Stimulated activated CD4-positive, alpha-beta T cell treated with anti-CD3 and anti-CD28 coated beads, Interleukin-4, amount 100 ng/mL, for 24 hours (primary cell): ENCODE measurements around the gene CINP.

ENCODE experiments used
- DNase-seq: peaks from one replicate; pipeline ENCODE4 v3.0.0-alpha.2; 2020

Gene CINP

DNA sequence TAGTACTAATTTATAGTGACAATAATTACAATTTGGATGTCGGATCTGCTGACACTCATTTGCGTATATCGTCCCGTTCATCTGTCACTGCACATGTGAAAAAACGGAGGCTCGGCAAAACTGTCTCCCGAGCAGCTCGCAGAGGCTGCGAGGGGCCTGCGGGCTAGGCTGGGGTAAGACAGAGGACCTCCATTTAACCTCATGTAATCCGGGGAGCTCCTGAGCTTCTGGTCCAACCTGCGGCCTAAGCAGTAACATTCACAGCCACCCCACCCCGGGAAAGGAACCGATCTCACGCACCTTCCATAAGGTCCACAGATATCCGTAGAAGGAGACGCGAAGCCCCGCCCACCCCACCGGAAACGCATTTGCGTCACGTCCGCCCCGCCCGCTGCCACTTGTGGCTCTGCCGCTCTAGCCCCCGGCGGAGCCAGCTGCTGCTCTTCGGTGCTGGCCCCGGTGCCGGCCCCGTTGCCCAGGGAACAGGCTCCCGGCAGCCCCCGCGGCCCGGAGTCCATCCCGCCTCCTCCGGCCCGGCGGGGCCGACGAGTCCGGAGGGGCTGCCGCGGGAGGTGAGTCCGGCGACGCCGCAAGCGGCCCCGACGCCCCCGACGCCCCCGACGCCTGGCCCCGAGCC is at the start of gene CINP, which contains the start of gene TECPR2:
Gene CINP, minus strand, starts transcription at position 346 of the 637 bp plus-strand sequence. Its CDS starts 39 bp downstream, at position 307.
Gene TECPR2, plus strand, starts transcription at position 397 of the 637 bp plus-strand sequence. CDS start 13,781 bp downstream, outside the sequence.
- DNase-seq: peak; percentile 96

DNA sequence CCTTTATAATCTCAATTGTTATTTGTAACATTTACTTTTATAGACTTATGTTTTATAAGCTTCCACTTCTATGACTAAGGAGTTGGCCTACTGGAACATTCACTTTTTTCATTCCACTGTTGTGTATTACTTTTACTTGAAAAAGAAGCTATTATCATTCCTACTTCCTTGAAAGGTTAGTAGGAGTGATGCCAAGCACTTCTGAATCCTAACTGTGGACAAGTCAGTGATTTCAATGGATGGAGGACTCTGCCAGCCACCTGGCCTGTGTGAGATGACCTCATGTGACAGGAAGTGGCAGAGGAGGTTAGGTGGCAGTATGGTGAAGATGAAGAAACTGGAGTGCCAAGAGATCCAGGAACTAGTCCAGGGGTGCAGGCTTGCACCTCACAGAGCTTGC is 46.0 kb upstream of the CINP start:
- DNase-seq: no peak

DNA sequence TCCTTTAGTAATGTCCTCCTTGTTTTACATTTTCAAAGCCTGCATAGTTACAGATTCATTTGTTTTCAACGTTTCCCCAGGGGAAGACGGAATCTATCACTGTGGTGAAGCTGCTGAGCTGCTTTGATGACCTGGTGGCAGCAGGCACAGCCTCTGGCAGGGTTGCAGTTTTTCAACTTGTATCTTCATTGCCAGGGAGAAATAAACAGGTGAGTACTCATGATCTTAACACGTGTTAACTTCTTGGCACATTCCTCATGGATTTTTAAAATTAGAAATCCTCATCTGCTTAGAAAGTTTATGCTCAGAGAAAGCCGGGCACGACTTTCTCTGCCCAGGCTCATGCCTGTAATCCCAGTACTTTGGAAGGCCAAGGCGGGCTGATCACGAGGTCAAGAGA is 44.6 kb upstream of the CINP start:
- no peak for DNase-seq

DNA sequence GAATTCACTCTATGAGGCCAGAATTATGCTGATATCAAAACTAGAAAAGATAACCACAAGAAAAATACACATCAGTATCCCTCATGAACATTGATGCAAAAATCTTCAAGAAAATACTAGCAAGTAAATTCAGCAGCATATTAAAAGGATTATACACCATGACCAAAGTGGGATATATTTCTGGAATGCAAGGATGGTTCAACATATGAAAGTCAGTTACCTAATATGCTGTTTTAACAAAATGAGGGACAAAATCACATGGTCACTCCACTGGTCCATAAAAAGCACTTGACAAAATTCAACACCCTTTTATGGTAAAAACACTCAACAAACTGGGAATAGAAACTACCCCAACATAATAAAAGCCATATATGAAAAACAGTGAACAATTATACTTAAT is 40.3 kb upstream of the CINP start:
- no peak for DNase-seq

DNA sequence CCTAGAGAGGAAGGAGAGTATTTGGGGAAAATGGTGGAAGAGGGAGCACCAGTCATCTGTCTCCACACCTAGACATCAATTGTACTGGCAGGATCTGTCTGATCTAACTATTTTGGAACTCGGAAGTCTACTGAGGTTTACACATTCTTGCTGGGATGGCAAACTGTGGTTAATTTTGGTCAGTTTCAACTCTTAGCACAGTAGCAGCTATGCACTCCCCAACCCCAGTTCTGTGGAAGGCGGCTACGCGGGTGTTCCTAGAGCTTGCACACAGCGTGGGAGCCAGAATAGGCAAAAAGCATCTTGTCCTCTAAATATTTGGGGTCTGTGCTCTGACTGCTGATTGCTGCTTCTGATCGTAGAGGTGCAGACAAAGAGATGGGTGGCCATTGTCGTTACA is 33.8 kb upstream of the CINP start:
- no peak for DNase-seq

DNA sequence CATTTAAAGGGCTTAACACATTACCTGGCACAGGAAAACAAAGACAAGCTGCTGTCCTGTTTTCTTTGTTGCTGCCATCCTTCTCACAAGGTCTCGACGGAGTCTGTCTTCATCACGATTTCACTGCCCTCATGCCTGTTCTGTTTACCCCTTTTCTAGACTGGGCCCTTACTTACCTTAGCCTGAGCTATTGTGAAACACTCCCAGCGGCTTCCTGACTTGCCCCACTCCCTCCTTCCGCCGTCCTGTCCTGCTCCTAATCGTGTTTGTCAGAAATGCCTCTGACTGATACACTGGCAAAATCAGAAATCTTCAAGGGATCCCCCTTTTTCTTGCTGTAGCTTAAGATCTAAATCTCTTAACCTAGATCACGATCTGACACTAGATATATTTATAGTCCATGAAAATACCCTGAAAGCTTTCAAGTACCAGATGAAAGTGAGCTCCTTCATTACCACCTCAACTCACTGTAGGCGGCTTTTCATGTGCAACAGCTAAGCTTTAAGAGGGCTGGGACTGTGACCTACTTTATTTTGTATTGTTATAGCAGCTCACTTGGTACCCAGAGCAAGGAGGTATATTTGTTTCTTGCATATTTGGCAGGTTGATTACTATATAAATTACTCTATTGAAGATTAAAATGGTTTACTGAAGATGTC is 32.2 kb upstream of the CINP start:
- no peak for DNase-seq

DNA sequence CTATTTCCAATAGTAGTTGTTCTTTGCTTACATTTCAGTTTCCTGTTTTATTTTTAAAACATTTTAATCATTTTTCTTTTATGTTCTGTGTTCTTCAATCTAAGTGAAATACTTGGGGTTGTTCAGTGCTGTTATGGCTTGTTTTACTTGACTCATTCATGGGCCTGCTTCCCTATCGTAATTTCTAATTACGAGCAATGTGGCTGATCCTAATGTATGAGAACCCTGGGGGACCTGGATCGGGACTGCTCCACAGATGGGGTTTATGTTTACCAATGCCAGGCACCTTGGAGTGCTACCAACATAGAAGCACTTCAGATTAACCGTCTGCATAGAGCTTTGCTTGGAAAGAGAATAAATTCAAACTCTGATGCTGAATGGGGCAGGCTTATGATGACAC is 29.8 kb upstream of the CINP start:
- DNase-seq: no peak

DNA sequence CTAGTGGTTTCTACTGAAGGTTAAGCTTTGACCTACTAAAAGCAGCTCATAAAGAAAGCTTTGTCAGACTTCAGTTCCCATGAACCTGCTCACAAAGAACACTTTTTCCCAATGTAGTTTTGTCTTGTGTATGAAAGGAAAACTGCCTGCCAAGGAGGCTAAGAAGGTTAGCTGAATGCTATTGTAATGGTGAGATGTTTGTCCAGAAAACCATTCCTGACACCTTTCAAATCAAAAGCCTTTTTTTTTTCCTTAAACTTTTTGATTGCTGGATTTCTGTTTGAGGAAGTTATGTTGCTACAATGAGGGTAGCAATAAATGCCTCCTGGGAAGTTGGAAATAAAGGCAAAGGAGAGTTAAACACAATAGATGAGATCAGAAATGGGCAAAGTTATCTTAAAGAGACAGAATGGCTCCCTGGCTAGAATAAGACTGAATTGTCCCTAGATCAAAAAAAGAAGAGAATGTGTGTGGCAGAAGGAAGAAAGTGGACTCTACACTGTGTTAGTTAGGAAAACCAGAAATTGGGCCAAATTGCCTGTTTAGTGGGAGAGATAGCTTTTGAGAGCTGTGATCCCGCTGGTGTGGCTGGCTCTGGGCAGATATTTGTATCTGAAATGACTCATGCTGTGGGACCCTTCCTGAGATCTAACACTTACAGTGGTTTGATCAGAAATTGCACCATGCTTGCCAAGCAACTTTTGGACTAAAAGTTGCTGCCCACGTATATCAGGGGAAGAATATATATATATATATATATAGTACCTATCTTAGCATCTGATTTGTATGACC is 27.6 kb upstream of the CINP start:
- DNase-seq: no peak

DNA sequence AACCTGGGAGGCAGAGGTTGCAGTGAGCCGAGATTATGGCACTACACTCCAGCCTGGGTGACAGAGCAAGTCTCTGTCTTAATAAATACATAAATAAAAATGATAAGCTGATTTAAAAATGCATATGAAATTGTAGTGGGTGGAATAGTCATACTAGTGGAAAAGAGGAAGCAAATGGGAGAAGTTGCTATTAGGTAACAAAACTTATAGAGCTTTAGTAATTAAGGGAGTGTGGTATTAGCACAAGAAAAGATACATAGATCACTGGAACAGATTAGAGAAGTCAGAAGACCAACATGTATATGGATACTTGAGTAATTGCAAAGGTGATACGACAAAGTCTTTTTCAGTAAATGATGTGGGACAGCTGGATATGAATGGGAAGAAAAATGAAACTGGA is 26.6 kb upstream of the CINP start:
- DNase-seq: no peak

DNA sequence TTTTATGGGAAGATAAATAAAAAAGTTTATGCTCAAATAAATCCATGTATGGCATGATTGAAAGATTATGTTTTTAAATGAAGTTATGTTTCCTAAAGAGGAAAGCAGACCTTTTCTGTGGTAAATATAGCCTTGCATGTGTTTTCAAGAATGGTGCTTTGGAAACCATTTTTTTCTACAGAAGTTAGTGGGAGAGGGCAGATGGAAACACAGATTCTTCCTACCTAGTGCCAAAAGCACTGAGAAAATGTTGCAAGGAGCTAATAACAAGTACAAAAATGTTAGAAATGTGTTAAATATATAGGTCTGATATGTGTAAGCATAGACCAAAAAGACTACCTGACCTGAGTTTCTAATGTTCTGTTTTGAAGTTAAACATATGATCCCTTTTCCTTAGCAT is 24.4 kb upstream of the CINP start:
- no peak for DNase-seq

DNA sequence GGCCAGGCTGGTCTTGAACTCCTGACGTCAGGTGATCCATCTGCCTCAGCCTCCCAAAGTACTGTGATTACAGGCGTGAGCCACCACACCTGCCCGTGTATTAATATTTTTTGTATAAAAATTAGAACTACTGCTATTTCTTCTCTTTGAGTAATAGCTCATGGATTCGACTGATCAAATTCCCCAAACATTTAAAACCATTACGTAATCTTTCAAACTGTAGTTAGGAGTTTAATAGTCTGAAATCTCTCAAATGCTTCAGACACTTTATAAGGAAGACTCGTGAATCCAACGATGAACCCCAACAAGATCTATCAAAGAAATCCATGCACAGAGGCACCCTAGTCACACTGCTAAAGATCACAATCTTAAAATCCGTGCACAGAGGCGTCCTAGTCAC is 16.1 kb upstream of the CINP start:
- DNase-seq: no peak

DNA sequence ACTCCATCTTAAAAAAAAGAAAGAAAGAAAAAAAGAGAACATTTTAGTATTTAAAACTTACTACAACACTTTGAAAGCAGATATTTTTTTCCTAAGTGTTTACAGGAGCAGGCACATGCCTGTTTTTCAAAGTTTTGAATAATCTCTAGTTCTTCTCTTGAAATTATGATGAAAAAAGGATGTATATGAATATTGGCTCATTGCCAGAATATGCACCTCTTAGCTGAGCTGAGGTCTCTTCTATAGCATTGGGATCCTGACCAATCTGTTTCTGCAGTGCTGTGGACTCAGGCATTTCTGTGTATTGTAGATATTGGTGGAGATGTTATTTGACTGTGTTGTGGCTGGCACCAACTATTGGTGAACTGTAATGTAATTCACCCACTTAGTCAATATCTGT is 15.0 kb upstream of the CINP start:
- DNase-seq: no peak

DNA sequence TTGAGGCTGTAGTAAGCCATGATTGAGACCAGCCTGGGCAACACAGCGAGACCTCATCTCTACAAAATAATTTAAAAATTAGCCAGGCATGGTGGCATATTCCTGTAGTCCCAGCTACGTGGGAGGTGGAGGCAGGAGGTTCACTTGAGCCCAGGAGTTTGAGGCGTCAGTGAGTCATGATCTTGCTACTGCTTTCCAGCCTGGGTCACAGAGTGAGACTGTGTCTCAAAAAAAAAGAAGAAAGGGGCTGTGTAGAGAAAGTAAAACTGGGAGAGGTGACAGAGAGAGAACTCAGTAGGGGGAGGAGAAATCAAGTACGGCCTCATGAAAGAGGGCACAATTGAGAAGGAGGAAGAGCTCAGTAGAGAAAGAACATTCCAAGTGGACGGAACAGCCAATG is 12.4 kb upstream of the CINP start:
- DNase-seq: no peak

DNA sequence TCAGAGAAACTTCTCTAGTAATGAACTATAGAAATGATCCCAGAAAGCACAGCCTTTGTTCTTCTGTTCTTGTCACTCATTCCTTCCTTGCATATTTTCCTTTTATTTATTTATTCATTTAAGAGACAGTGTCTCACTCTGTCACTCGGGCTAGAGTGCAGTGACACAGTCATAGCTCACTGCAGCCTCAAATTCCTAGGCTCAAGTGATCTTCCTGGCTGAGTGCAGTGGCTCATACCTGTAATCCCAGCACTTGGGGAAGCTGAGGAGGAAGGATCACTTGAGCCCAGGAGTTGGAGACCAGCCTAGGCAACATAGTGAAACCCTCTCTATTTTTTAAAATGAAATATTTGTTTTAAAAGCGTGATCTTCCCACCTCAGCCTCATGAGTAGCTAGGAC is 11.6 kb upstream of the CINP start:
- DNase-seq: no peak

DNA sequence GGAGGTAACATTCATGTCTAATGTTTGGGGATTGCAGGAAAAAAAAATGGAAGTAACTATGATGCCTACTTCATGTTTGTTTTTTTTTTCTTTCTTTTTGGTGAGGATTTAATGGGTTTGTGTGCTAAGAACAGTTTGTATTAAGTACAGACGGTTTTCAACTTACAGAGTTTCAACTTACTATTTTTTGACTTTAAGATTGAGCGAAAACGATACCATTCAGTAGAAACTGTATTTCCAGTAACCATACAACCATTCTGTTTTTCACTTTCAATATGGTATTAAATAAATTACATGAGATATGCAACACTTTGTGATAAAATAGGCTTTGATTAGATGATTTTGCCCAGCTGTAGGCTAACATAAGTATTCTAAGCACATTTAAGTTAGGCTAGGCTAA is 10.4 kb upstream of the CINP start:
- DNase-seq: no peak

DNA sequence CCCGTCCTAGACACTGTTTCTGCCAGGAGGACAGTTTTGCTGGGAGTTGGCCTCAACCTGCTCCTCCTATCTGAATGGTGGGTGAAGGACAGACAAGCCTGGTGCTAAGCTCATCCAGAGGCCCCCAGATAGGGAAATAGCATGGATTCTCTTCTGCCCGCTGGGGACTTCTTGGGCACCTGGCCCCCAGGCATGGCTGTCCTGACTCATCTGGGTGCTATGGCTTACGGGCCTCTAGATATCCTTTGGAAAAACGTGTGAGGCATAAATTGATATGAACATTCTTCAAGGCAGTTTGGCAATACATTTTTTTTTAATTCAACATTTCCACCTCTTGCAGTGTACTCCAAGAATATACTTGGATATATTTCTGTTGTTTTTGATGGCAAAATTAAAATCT is 8.7 kb upstream of the CINP start:
- no peak for DNase-seq

DNA sequence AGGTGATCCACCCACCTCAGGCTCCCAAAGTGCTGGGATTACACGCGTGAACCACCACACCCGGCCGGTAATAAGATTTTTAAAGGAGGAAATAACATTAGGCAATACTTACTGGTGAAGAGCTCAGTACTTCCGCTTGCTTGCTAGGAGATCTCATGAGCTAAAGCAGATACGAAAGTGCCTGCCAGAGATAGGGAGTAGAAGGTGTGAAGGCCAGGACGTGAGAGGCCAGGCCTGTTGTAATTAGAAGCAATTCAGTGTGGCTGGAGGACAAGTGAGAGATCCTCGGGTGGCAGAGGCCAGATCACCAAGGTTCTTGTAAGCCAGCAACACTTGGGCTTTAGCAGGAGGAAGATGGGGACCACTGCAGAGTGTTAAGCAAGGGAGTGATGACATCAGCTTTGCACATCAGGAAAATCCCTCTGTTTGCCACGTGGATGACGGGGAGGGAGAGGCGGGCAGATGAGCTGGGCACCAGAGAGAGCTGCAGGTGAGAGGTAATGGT is 7.7 kb upstream of the CINP start:
- DNase-seq: no peak

DNA sequence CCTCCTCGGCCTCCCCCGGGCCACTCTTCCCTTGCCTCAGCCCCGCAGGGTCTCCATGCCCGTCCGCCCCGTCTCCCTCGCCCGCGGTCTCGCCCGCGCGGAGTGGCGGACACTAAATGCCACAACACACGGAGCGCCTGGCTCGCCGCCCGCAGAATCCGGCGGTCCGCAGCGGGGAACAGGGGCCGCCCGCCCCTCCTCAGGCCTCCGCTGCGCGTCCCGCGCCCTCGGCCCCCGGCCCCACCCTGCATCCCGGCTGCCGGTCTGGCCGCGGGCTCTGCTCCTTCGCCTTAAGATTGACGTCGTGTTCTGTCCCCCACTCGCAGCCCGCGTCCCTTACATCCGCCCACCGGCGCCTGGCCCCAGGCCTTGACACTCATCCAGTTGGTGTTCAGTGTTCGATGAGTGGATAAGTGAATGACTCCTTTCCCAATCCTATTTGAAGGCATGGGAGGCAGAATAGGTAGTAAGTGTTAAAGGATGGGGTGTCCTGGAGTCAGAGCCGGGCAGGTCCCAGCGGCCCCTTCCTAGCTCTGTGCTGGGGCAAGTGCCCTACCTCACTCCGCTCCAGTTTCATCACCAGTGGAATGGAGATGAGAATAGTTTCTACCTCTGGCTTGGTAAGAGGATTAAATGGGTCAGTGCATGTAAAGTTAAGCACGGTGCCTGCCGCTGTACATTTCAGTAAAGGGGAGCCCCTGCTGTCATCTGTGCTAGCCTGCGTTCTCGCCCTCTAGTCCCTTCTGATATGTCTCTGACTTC is 673 bp upstream of the CINP start:
- peak; percentile 23 for DNase-seq

DNA sequence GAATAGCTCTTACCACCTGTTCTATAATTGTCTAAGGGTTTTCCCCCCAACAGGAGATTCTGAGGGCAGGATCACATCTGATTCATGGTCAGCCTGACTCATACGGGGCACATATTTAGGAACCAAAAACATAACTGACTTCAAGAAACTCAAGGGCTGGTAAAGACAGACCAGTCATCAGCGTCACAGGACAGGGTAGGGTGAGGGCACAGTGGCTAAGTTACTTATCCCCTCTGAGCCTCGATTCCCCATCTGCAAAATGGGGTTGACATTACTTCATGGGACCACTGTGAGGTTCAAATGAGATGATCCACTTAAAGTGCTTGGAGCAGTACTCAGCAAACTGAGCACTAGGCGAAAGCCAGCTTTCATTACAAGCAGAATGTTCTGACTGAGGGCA is 606 bp downstream of the CINP start:
- DNase-seq: peak; percentile 73

DNA sequence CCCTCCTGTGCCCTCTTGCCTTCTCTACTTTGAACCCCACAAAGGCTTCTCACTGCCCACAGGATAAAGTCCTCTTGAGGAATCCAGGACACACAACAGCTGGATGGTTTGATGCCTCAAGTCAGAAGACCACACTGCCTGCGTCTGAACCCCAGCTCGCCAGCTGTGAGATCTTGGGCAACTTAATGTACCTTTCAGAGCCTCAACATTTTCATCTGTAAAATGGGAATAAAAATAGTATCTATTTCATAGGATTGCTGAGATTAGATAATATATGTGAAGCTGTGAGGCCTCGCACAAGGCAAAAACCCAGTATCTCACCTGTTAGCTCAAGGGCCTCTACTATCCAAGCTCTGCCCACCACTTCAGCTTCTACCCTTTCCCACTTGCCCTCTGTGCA is 2.3 kb downstream of the CINP start:
- no peak for DNase-seq

DNA sequence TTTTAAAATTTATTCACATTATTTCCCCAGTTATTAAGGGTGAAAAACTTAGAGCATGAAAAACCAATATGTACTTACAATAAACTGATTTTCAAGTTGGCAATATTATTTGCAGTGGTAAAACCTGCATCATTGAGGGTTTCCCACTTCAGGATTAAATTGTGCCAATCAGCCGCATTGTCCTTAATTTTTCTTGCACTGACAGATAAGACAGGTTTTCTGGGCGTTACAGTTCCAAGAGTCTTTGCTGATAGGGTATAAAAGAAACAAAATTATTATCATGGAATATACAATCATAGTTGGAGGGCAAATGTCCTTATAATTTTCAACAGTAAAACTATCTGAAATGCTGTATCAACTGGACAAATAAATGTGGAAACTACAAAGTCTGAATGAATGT is 3.3 kb downstream of the CINP start:
- no peak for DNase-seq

DNA sequence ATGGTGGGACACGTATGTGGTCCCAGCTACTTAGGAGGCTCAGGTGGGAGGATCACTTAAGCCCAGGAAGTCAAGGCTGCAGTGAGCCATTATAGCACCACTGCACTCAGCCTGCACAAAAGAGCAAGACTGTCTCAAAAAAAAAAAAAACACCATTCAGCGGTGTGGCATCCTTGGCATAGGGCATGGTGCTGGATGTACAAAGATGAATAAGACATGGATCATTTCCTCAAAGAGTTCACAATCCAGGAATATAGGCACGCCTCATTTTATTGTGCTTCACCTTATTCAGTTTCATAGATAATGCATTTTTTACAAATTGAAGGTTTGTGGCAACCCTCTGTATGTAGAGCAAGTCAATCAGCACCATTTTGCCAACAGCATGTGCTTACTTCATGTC is 6.4 kb downstream of the CINP start:
- no peak for DNase-seq

DNA sequence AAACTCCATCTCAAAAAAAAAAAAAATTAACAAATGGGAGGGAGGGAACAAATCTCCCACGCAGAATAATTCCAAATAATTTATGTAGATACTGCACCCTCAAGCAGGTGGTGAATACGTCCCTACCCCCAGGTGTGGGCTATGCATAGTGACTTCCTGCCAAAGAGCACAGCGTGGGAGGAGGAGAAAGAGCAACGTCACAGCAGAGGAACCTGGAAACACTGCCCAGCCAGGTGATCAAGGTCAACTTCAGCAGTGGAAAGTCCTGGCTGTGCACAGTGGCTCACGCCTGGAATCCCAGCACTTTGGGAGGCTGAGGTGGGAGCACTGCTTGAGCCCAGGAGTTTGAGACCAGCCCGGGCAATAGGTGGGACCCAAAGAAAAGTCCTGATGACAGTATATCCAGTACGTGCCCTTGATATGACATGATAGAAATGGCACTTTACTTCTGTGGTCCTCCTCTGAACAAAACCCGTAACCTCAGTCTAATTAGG is 9.5 kb downstream of the CINP start:
- DNase-seq: no peak
